ENCODE data around the gene MYBBP1A. TPM values are rescaled to one million over a fixed set of nuclear protein-coding genes. Genes with fewer than 3 reads are reported as not detected.

Gene MYBBP1A
- total RNA-seq, 1 experiment from 2014 or later: 163 TPM

GRCh38 chr17:4520060-4520893 lies 34.9 kb downstream of the MYBBP1A start:
- ATAC-seq (no peak), DNase-seq (ENCODE audit: low spot score) (no peak)
- TF ChIP-seq, protein P1, sequence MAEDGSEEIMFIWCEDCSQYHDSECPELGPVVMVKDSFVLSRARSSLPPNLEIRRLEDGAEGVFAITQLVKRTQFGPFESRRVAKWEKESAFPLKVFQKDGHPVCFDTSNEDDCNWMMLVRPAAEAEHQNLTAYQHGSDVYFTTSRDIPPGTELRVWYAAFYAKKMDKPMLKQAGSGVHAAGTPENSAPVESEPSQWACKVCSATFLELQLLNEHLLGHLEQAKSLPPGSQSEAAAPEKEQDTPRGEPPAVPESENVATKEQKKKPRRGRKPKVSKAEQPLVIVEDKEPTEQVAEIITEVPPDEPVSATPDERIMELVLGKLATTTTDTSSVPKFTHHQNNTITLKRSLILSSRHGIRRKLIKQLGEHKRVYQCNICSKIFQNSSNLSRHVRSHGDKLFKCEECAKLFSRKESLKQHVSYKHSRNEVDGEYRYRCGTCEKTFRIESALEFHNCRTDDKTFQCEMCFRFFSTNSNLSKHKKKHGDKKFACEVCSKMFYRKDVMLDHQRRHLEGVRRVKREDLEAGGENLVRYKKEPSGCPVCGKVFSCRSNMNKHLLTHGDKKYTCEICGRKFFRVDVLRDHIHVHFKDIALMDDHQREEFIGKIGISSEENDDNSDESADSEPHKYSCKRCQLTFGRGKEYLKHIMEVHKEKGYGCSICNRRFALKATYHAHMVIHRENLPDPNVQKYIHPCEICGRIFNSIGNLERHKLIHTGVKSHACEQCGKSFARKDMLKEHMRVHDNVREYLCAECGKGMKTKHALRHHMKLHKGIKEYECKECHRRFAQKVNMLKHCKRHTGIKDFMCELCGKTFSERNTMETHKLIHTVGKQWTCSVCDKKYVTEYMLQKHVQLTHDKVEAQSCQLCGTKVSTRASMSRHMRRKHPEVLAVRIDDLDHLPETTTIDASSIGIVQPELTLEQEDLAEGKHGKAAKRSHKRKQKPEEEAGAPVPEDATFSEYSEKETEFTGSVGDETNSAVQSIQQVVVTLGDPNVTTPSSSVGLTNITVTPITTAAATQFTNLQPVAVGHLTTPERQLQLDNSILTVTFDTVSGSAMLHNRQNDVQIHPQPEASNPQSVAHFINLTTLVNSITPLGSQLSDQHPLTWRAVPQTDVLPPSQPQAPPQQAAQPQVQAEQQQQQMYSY (CRISPR knock-in tag; IDR thresholded peaks at IDR 0.05): no peak
- TF ChIP-seq TCF7 (CRISPR knock-in tag; IDR thresholded peaks at IDR 0.05; ENCODE audit: low read depth) (no peak), OVOL2 (CRISPR knock-in tag; IDR thresholded peaks at IDR 0.05; ENCODE audit: borderline replicate concordance) (no peak), ZNF232 (CRISPR knock-in tag; IDR thresholded peaks at IDR 0.05) (no peak), CBFB (CRISPR knock-in tag; IDR thresholded peaks at IDR 0.05; ENCODE audit: low read depth) (no peak), ZNF121 (CRISPR knock-in tag; IDR thresholded peaks at IDR 0.05) (no peak), FOXK1 (CRISPR knock-in tag; IDR thresholded peaks at IDR 0.05) (no peak), FOXJ3 (CRISPR knock-in tag; IDR thresholded peaks at IDR 0.05; ENCODE audit: borderline replicate concordance) (no peak), ZNF317 (CRISPR knock-in tag; IDR thresholded peaks at IDR 0.05; ENCODE audit: borderline replicate concordance, low read depth) (no peak), CREM (CRISPR knock-in tag; IDR thresholded peaks at IDR 0.05) (no peak), NFE2L1 (CRISPR knock-in tag; IDR thresholded peaks at IDR 0.05) (no peak), NFYB (CRISPR knock-in tag; conservative IDR thresholded peaks at IDR 0.05; ENCODE audit: low read depth) (no peak), ZNF425 (CRISPR knock-in tag; conservative IDR thresholded peaks at IDR 0.05) (no peak), SP1 (CRISPR knock-in tag; conservative IDR thresholded peaks at IDR 0.05) (no peak), ZNF423 (CRISPR knock-in tag; IDR thresholded peaks at IDR 0.05) (no peak), ZNF396 (CRISPR knock-in tag; IDR thresholded peaks at IDR 0.05; ENCODE audit: borderline replicate concordance) (no peak)
- TF ChIP-seq, protein P2, sequence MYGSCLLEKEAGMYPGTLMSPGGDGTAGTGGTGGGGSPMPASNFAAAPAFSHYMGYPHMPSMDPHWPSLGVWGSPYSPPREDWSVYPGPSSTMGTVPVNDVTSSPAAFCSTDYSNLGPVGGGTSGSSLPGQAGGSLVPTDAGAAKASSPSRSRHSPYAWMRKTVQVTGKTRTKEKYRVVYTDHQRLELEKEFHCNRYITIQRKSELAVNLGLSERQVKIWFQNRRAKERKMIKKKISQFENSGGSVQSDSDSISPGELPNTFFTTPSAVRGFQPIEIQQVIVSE (CRISPR knock-in tag; IDR thresholded peaks at IDR 0.05; ENCODE audit: borderline replicate concordance): no peak
- TF ChIP-seq, protein P3, sequence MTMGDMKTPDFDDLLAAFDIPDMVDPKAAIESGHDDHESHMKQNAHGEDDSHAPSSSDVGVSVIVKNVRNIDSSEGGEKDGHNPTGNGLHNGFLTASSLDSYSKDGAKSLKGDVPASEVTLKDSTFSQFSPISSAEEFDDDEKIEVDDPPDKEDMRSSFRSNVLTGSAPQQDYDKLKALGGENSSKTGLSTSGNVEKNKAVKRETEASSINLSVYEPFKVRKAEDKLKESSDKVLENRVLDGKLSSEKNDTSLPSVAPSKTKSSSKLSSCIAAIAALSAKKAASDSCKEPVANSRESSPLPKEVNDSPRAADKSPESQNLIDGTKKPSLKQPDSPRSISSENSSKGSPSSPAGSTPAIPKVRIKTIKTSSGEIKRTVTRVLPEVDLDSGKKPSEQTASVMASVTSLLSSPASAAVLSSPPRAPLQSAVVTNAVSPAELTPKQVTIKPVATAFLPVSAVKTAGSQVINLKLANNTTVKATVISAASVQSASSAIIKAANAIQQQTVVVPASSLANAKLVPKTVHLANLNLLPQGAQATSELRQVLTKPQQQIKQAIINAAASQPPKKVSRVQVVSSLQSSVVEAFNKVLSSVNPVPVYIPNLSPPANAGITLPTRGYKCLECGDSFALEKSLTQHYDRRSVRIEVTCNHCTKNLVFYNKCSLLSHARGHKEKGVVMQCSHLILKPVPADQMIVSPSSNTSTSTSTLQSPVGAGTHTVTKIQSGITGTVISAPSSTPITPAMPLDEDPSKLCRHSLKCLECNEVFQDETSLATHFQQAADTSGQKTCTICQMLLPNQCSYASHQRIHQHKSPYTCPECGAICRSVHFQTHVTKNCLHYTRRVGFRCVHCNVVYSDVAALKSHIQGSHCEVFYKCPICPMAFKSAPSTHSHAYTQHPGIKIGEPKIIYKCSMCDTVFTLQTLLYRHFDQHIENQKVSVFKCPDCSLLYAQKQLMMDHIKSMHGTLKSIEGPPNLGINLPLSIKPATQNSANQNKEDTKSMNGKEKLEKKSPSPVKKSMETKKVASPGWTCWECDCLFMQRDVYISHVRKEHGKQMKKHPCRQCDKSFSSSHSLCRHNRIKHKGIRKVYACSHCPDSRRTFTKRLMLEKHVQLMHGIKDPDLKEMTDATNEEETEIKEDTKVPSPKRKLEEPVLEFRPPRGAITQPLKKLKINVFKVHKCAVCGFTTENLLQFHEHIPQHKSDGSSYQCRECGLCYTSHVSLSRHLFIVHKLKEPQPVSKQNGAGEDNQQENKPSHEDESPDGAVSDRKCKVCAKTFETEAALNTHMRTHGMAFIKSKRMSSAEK (CRISPR knock-in tag; IDR thresholded peaks at IDR 0.05; ENCODE audit: borderline replicate concordance): no peak
- TF ChIP-seq, protein P4, sequence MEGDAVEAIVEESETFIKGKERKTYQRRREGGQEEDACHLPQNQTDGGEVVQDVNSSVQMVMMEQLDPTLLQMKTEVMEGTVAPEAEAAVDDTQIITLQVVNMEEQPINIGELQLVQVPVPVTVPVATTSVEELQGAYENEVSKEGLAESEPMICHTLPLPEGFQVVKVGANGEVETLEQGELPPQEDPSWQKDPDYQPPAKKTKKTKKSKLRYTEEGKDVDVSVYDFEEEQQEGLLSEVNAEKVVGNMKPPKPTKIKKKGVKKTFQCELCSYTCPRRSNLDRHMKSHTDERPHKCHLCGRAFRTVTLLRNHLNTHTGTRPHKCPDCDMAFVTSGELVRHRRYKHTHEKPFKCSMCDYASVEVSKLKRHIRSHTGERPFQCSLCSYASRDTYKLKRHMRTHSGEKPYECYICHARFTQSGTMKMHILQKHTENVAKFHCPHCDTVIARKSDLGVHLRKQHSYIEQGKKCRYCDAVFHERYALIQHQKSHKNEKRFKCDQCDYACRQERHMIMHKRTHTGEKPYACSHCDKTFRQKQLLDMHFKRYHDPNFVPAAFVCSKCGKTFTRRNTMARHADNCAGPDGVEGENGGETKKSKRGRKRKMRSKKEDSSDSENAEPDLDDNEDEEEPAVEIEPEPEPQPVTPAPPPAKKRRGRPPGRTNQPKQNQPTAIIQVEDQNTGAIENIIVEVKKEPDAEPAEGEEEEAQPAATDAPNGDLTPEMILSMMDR (IDR thresholded peaks at IDR 0.05): no peak
- Mint-ChIP-seq H3K36me3 (no peaks in the 10 kb centered on the region), H3K4me3 (no peak overlapping the region), H3K27ac (no peak overlapping the region), H3K4me1 (no peaks in the 10 kb centered on the region), H3K9me3 (no peaks in the 10 kb centered on the region), H3K27me3 (ENCODE audit: low read depth) (peaks cover 59% of the 10 kb centered on the region)
- ChIA-PET CTCF (interaction anchor here (1.0 to 1.5 kb wide), 3 partner anchors 25 to 99 kb away, joined by 3 to 4 read pairs (median 4); no protein-coding TSS in a partner anchor), POLR2A (no interaction called here)
